ENCODE data around the gene GTSE1.

The GTSE1 gene

GRCh38 chr22:46354176-46354992, 57.7 kb downstream of the GTSE1 start:
- no peak for DNase-seq

- DNase-seq, result no peak
These were observed 58.3 kb downstream of the GTSE1 start for GRCh38 chr22:46354993-46355305.

- peak; percentile 5 to 40 (median 25) for DNase-seq
These were observed 58.8 kb downstream of the GTSE1 start for GRCh38 chr22:46355369-46355995.

GRCh38 chr22:46355996-46356471, 59.4 kb downstream of the GTSE1 start:
- no peak for DNase-seq

- DNase-seq, result no peak
These were observed 60.1 kb downstream of the GTSE1 start for GRCh38 chr22:46356496-46357480.

- no peak for DNase-seq
These were observed 61.2 kb downstream of the GTSE1 start for GRCh38 chr22:46357711-46358520.

GRCh38 chr22:46358766-46359165, 62.1 kb downstream of the GTSE1 start:
- DNase-seq, result no peak

GRCh38 chr22:46359362-46359761, 62.7 kb downstream of the GTSE1 start:
- DNase-seq, result no peak

- DNase-seq, result no peak
These were observed 63.4 kb downstream of the GTSE1 start for GRCh38 chr22:46360097-46360496.

GRCh38 chr22:46360891-46361290, 64.2 kb downstream of the GTSE1 start:
- no peak for DNase-seq

GRCh38 chr22:46361826-46362202, 65.1 kb downstream of the GTSE1 start:
- DNase-seq, result no peak

GRCh38 chr22:46362203-46362933, 65.7 kb downstream of the GTSE1 start:
- DNase-seq, result no peak

GRCh38 chr22:46362934-46363515, 66.4 kb downstream of the GTSE1 start:
- no peak for DNase-seq

- DNase-seq, result no peak
These were observed 67.1 kb downstream of the GTSE1 start for GRCh38 chr22:46363611-46364321.

GRCh38 chr22:46364341-46365165, 67.9 kb downstream of the GTSE1 start:
- no peak for DNase-seq

- no peak for DNase-seq
These were observed 68.5 kb downstream of the GTSE1 start for GRCh38 chr22:46365166-46365624.

- DNase-seq, result no peak
These were observed 69.7 kb downstream of the GTSE1 start for GRCh38 chr22:46366327-46366731.

GRCh38 chr22:46366801-46367706, 70.4 kb downstream of the GTSE1 start:
- peak in 1 of 6 experiments; percentile 17 for DNase-seq

Measured in stimulated activated naive CD4-positive, alpha-beta T cell (primary cell).